ENCODE measurements around the gene PATJ. TPM values are rescaled to one million over a fixed set of nuclear protein-coding genes. Genes with fewer than 3 reads are reported as not detected.

PATJ gene
- total RNA-seq, 2 donors from 2014 or later: 74.3 to 81.7 TPM

GRCh38 chr1:61979729-61980128, 237.4 kb downstream of the PATJ start:
- H3K4me3 Mint-ChIP-seq: no peak overlapping the region
- H3K4me1 ChIP-seq (ENCODE audit: control insufficient read depth, insufficient read depth, low read length): peaks cover 24% of the 10 kb centered on the region
- H3K27ac ChIP-seq (ENCODE audit: low read depth, low read length): no peak overlapping the region
- H3K9ac ChIP-seq (ENCODE audit: extremely low read depth, low read length, poor library complexity, severe bottlenecking): no peak overlapping the region
- no peak overlapping the region for H3K27ac Mint-ChIP-seq
- no peaks in the 10 kb centered on the region for H3K9me3 Mint-ChIP-seq
- 87 to 88% methylated on average over 3 to 4 of the region's 4 CpGs for WGBS, 2 experiments (ENCODE audit: insufficient coverage in 1 of 2, insufficient read length in 1 of 2)
- H3K27me3 ChIP-seq (ENCODE audit: control insufficient read depth, insufficient read depth, low read length, poor library complexity, severe bottlenecking): no peaks in the 10 kb centered on the region
- H3K36me3 ChIP-seq (ENCODE audit: control insufficient read depth, insufficient read depth, low read length): no peaks in the 10 kb centered on the region
- H3K9me3 ChIP-seq (ENCODE audit: control insufficient read depth, low read length): no peaks in the 10 kb centered on the region
- H3K4me1 Mint-ChIP-seq: peaks cover 38% of the 10 kb centered on the region
- H3K4me3 ChIP-seq (ENCODE audit: low read length): no peak overlapping the region
- TF ChIP-seq CTCF (conservative IDR thresholded peaks at IDR 0.05): no peak
- H3K36me3 Mint-ChIP-seq (ENCODE audit: low read depth): no peaks in the 10 kb centered on the region
- H3K27me3 Mint-ChIP-seq (ENCODE audit: insufficient read depth): no peaks in the 10 kb centered on the region
- DNase-seq: no peak

- no peak for TF ChIP-seq CTCF (conservative IDR thresholded peaks at IDR 0.05)
- no peak overlapping the region for H3K4me3 ChIP-seq (ENCODE audit: low read length)
- H3K27me3 ChIP-seq (ENCODE audit: control insufficient read depth, insufficient read depth, low read length, poor library complexity, severe bottlenecking): no peaks in the 10 kb centered on the region
- Mint-ChIP-seq H3K27me3 (ENCODE audit: insufficient read depth) (no peaks in the 10 kb centered on the region), H3K4me1 (peaks cover 31% of the 10 kb centered on the region), H3K27ac (peak overlapping the region; percentile 60), H3K4me3 (no peak overlapping the region), H3K9me3 (no peaks in the 10 kb centered on the region), H3K36me3 (ENCODE audit: low read depth) (no peaks in the 10 kb centered on the region)
- H3K9ac ChIP-seq (ENCODE audit: extremely low read depth, low read length, poor library complexity, severe bottlenecking): no peak overlapping the region
- DNase-seq: peak; percentile 75
- H3K36me3 ChIP-seq (ENCODE audit: control insufficient read depth, insufficient read depth, low read length): no peaks in the 10 kb centered on the region
- WGBS, 2 experiments (ENCODE audit: insufficient coverage in 1 of 2, insufficient read length in 1 of 2): 73 to 84% methylated on average over 4 of the region's 4 CpGs
- no peaks in the 10 kb centered on the region for H3K9me3 ChIP-seq (ENCODE audit: control insufficient read depth, low read length)
- peaks cover 17% of the 10 kb centered on the region for H3K4me1 ChIP-seq (ENCODE audit: control insufficient read depth, insufficient read depth, low read length)
- no peak overlapping the region for H3K27ac ChIP-seq (ENCODE audit: low read depth, low read length)
Observed at GRCh38 chr1:61980561-61980960, 238.3 kb downstream of the PATJ start.

GRCh38 chr1:61981870-61982660, 239.8 kb downstream of the PATJ start:
- Mint-ChIP-seq H3K36me3 (ENCODE audit: low read depth) (no peaks in the 10 kb centered on the region), H3K27ac (no peak overlapping the region), H3K27me3 (ENCODE audit: insufficient read depth) (no peaks in the 10 kb centered on the region), H3K4me1 (peaks cover 24% of the 10 kb centered on the region), H3K9me3 (no peaks in the 10 kb centered on the region), H3K4me3 (no peak overlapping the region)
- no peak overlapping the region for H3K4me3 ChIP-seq (ENCODE audit: low read length)
- no peak overlapping the region for H3K27ac ChIP-seq (ENCODE audit: low read depth, low read length)
- H3K9ac ChIP-seq (ENCODE audit: extremely low read depth, low read length, poor library complexity, severe bottlenecking): no peak overlapping the region
- no peak for TF ChIP-seq CTCF (conservative IDR thresholded peaks at IDR 0.05)
- no peaks in the 10 kb centered on the region for H3K36me3 ChIP-seq (ENCODE audit: control insufficient read depth, insufficient read depth, low read length)
- WGBS, 2 experiments (ENCODE audit: insufficient coverage in 1 of 2, insufficient read length in 1 of 2): 91 to 97% methylated on average over 3 to 7 of the region's 7 CpGs
- peaks cover 14% of the 10 kb centered on the region for H3K4me1 ChIP-seq (ENCODE audit: control insufficient read depth, insufficient read depth, low read length)
- no peaks in the 10 kb centered on the region for H3K27me3 ChIP-seq (ENCODE audit: control insufficient read depth, insufficient read depth, low read length, poor library complexity, severe bottlenecking)
- H3K9me3 ChIP-seq (ENCODE audit: control insufficient read depth, low read length): no peaks in the 10 kb centered on the region
- DNase-seq: no peak

All from endodermal cell (in vitro differentiated cells).